ENCODE data around the gene POLN.

POLN gene

DNA sequence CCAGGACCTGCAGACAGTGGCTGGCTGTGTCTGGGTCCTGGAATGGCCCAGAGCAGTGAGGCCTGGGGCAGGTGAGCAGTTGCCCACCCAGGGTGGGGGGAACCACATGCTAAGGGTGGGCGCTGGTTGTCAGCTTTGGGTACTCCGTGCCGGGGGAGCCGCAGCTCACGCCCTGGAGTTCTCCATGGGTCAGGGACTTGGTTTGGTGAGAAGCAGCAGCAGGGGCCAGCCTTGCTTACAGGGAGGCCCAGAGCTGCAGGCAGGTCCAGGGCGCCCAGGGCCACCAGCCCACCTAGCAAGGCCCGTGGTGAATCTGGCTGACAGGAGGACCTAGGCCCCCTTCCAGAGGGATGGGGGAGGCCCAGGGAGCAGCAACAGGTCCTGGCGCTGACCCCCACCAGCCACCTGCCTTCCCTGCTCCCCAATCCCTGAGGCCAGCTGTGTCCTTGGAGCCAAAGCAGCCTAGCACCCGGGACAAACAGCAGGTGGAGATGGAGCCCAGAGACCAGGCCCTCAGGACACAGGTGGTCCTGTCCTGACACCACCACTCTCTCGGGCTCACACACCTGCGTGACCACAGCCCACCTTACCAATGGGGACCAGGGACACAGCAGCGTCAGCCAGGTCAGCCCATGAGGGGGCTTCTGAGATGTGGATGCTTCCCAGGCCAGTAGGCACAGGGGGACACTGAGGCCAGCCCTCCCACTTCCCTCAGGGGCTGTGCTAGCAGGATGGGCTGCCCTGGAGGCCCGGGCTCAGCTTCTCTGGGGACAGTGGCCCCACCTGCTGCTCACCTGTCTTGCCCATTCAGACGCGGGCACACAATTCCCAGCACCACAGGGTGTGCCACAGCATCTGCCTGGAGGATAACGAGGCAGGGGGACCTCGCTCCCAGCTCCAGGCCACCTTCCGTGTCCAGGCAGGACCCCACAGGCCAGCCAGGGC is 16.4 kb upstream of the POLN start:
- Histone ChIP-seq H3K36me3 (ENCODE audit: low read depth) (peaks cover 27% of the 10 kb centered on the region), H3K27ac (ENCODE audit: poor library complexity, severe bottlenecking) (peak overlapping the region; percentile 56), H3K27me3 (ENCODE audit: insufficient read depth, poor library complexity, severe bottlenecking) (no peaks in the 10 kb centered on the region), H3K4me3 (ENCODE audit: severe bottlenecking) (no peak overlapping the region), H3K4me1 (ENCODE audit: insufficient read depth, poor library complexity, severe bottlenecking) (peaks cover 15% of the 10 kb centered on the region), H3K9me3 (ENCODE audit: severe bottlenecking) (no peaks in the 10 kb centered on the region)
- peak; percentile 60 for DNase-seq (ENCODE audit: low spot score)
- TF ChIP-seq, protein P1, sequence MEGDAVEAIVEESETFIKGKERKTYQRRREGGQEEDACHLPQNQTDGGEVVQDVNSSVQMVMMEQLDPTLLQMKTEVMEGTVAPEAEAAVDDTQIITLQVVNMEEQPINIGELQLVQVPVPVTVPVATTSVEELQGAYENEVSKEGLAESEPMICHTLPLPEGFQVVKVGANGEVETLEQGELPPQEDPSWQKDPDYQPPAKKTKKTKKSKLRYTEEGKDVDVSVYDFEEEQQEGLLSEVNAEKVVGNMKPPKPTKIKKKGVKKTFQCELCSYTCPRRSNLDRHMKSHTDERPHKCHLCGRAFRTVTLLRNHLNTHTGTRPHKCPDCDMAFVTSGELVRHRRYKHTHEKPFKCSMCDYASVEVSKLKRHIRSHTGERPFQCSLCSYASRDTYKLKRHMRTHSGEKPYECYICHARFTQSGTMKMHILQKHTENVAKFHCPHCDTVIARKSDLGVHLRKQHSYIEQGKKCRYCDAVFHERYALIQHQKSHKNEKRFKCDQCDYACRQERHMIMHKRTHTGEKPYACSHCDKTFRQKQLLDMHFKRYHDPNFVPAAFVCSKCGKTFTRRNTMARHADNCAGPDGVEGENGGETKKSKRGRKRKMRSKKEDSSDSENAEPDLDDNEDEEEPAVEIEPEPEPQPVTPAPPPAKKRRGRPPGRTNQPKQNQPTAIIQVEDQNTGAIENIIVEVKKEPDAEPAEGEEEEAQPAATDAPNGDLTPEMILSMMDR (IDR thresholded peaks at IDR 0.05; ENCODE audit: poor library complexity, severe bottlenecking) = no peak
- no peak for ATAC-seq (ENCODE audit: low read depth)

DNA sequence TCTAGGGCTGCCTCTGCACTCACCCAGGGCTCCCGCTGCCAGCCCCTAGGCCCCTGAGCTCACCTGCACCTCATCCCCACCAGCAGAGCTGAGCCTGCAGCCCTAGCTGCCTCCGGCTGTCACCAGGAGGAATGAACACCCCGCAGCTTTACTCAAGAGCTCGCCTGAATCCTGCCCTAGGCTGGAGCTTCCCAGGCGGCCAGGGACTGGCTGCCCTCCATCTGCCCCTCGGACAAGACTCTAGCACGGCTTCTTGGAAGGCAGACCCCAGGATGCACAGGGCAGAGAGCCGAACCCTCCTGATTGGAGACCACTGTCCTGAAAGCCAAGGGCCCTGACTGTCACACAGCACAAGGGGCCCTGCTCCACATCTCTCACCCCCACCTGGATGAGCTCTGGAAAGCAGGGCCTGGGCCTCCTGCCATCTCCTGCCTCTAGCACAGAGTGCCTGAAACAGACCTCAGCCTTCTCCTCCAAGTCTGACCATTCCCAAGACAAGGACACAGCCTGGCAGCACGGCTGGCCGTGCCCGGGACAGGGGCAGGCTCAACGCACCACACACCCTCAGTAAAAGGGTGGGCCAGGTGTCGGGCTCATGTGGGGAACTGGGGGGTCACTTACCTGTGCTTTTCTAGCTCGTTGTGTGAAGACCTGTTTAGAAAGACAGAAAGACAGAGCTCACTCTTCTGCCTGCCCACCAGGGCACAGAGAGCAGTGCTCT is 15.6 kb upstream of the POLN start:
- Histone ChIP-seq H3K27me3 (ENCODE audit: insufficient read depth, poor library complexity, severe bottlenecking) (no peaks in the 10 kb centered on the region), H3K4me3 (ENCODE audit: severe bottlenecking) (no peak overlapping the region), H3K9me3 (ENCODE audit: severe bottlenecking) (no peaks in the 10 kb centered on the region), H3K27ac (ENCODE audit: poor library complexity, severe bottlenecking) (peak overlapping the region; percentile 56), H3K4me1 (ENCODE audit: insufficient read depth, poor library complexity, severe bottlenecking) (peaks cover 15% of the 10 kb centered on the region), H3K36me3 (ENCODE audit: low read depth) (peaks cover 27% of the 10 kb centered on the region)
- no peak for ATAC-seq (ENCODE audit: low read depth)
- peak; percentile 50 for DNase-seq (ENCODE audit: low spot score)
- TF ChIP-seq, protein P1 (IDR thresholded peaks at IDR 0.05; ENCODE audit: poor library complexity, severe bottlenecking) = no peak

DNA sequence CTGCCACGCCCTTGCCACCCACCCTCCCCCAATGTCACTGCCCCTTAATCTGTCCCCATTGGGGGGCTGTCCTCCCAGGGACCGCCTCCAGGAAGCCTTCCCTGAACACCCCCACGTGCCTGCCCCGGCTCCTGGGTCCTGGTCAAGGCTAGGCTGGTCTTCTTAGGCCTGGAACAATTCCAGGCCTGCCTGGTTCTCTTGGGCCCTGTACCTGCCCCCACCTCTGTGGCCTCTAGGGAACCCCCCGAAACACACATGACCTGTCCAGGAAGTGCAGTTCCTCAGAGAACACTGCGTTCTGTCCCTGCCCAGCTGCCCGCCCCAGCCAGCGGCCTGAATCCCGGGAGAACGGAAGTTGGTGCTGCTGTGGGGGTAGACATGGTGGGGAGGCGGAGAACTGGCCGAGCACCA is 14.9 kb upstream of the POLN start:
- TF ChIP-seq, protein P1 (IDR thresholded peaks at IDR 0.05; ENCODE audit: poor library complexity, severe bottlenecking) = no peak
- ATAC-seq (ENCODE audit: low read depth) = no peak
- peaks cover 27% of the 10 kb centered on the region for H3K36me3 ChIP-seq (ENCODE audit: low read depth)
- no peaks in the 10 kb centered on the region for H3K9me3 ChIP-seq (ENCODE audit: severe bottlenecking)
- H3K4me1 ChIP-seq (ENCODE audit: insufficient read depth, poor library complexity, severe bottlenecking) = peaks cover 15% of the 10 kb centered on the region
- no peak overlapping the region for H3K4me3 ChIP-seq (ENCODE audit: severe bottlenecking)
- no peak for DNase-seq (ENCODE audit: low spot score)
- H3K27me3 ChIP-seq (ENCODE audit: insufficient read depth, poor library complexity, severe bottlenecking) = no peaks in the 10 kb centered on the region
- H3K27ac ChIP-seq (ENCODE audit: poor library complexity, severe bottlenecking) = peak overlapping the region; percentile 56

DNA sequence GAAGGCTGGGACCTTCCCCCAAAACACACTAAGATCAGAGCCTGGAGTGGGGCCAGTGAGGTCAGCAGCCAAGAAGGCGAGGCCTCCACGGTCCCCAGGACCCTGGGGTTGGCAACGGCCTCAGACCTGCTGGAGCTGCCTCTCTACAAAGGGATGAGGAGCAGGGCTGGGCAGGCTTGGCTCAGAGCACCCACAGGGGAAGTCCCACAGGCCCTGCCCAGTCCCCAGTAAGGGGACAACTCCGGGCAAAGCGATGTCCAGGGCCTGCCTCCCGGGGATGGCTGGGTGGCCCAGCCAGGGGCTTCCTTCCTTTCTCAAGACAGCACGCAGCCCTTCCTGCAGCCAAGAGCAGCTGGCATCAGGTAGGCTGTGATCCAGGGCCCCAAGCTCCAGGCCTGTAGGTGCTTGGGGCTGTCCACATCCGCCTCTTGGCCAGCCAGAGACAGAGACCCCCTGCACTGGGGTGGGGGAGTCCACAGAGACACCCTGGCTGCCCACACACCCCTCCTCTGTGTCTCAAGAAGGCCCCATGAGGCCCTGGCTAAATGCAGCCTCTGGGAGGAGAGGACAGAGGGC is 14.3 kb upstream of the POLN start:
- H3K4me1 ChIP-seq (ENCODE audit: insufficient read depth, poor library complexity, severe bottlenecking) = peaks cover 15% of the 10 kb centered on the region

More for the DNA sequence above, 14.3 kb upstream of the POLN start:
- no peak overlapping the region for H3K4me3 ChIP-seq (ENCODE audit: severe bottlenecking)
- H3K36me3 ChIP-seq (ENCODE audit: low read depth) = peaks cover 27% of the 10 kb centered on the region
- DNase-seq (ENCODE audit: low spot score) (peak; percentile 58), ATAC-seq (ENCODE audit: low read depth) (no peak)
- peak overlapping the region; percentile 56 for H3K27ac ChIP-seq (ENCODE audit: poor library complexity, severe bottlenecking)
- H3K27me3 ChIP-seq (ENCODE audit: insufficient read depth, poor library complexity, severe bottlenecking) = no peaks in the 10 kb centered on the region
- TF ChIP-seq, protein P1 (IDR thresholded peaks at IDR 0.05; ENCODE audit: poor library complexity, severe bottlenecking) = no peak
- H3K9me3 ChIP-seq (ENCODE audit: severe bottlenecking) = no peaks in the 10 kb centered on the region
